ENCODE results near the gene MAP7D3.

DNA sequence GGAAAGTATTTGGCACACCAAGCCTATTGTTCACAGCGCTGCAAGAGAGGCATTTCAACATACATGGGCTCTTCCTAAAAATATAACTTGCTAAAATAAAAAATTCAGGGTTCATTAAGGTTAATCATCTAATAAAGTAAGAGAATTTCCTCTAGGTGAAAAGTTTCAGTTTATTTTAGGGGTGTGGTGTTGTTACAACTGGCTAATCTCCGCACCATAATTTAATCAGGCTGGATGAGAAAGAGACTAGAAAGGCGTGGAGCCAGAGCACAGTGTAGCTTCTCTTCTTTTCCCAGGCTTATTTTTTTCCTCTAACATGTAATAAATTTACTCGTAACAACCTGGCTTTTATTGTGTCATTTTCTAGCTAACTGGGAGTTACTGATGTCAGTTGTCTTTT, 56.0 kb downstream of the MAP7D3 start:
- TF ChIP-seq FOXM1 (IDR thresholded peaks at IDR 0.05; ENCODE audit: borderline replicate concordance) (no peak), FOXA1 (IDR thresholded peaks at IDR 0.05) (no peak), HDGF (IDR thresholded peaks at IDR 0.05; ENCODE audit: borderline replicate concordance) (no peak), ELF4 (IDR thresholded peaks at IDR 0.05) (no peak), ZNF384 (IDR thresholded peaks at IDR 0.05) (no peak), BHLHE40 (IDR thresholded peaks at IDR 0.05; ENCODE audit: borderline replicate concordance) (no peak), NFRKB (IDR thresholded peaks at IDR 0.05) (no peak), FOXK2 (IDR thresholded peaks at IDR 0.05) (no peak), L3MBTL2 (conservative IDR thresholded peaks at IDR 0.05) (no peak), SP1 (IDR thresholded peaks at IDR 0.05) (no peak), SUZ12 (IDR thresholded peaks at IDR 0.05) (no peak)

Data from HEK293T (cell line).